Endothelial cell of umbilical vein (primary cell): ENCODE data around the gene MAML3. TPM values are rescaled to one million over a fixed set of nuclear protein-coding genes. Genes with fewer than 3 reads are reported as not detected.

Experiments
- Bru-seq: library from RNA; stranded (reverse); fragments of 400-500 nt; gene quantifications from one replicate; lab custom pipeline; 2021; lab: Mats Ljungman, UMichigan
- BruChase-seq, 2 experiments: library from RNA; stranded (reverse); fragments of 400-500 nt; gene quantifications; one replicate each; lab custom pipeline; 2021; lab: Mats Ljungman, UMichigan
- BruUV-seq: library from RNA; stranded (reverse); fragments of 400-500 nt; replicated peaks from 2 replicates; lab custom pipeline; 2021; lab: Mats Ljungman, UMichigan
- CTCF ChIA-PET: fragments of 300-600, 350-600 bp; sonication (Branson Sonifier 250); formaldehyde crosslinking; loops from one replicate; lab custom pipeline; 2021; ENCODE audit warnings: antibody characterized with exemption, inconsistent platforms; lab: Charles Lee
- POLR2A ChIA-PET: fragments of 300-600, 350-600 bp; sonication (Branson Sonifier 250); formaldehyde crosslinking; loops from one replicate; lab custom pipeline; 2021; ENCODE audit warnings: antibody characterized with exemption, inconsistent platforms; lab: Charles Lee
- DNase-seq: peaks from one replicate; pipeline ENCODE4 v3.0.0-alpha.2; 2011; ENCODE audit warnings: low read depth, low spot score
- FAIRE-seq: peaks from 2 replicates; lab custom pipeline; 2011; peaks lifted over from hg19 to GRCh38; lab: Jason Lieb, UNC
- H2AFZ ChIP-seq: 2 replicates; pipeline ENCODE4 v1.6.0; 2012; ENCODE audit warnings: low read depth, low read length, control low read depth, inconsistent platforms
- H3K27ac ChIP-seq: 2 replicates; pipeline ENCODE4 v1.5.1; 2011; ENCODE audit warnings: low read depth, mild to moderate bottlenecking, control low read depth, low read length, moderate library complexity; ENCODE audit not compliant: insufficient read depth
- H3K27me3 ChIP-seq, 2 experiments: 2 replicates each; pipeline versions ENCODE4 v1.6.0 to v1.6.1; 2011; ENCODE audit warnings: low read length in 2 of 2, mixed read lengths in 1 of 2; ENCODE audit not compliant: control insufficient read depth in 2 of 2, insufficient read depth in 2 of 2
- H3K36me3 ChIP-seq, 2 experiments: 2 replicates in 1 of 2; 3 replicates in 1 of 2; pipeline ENCODE4 v1.5.1; 2011; ENCODE audit warnings: low read length in 2 of 2, mild to moderate bottlenecking in 1 of 2, moderate library complexity in 1 of 2; ENCODE audit not compliant: control insufficient read depth in 2 of 2, insufficient read depth in 2 of 2; ENCODE audit errors: extremely low read depth in 1 of 2
- H3K4me1 ChIP-seq: 3 replicates; pipeline ENCODE4 v1.5.1; 2011; ENCODE audit warnings: mild to moderate bottlenecking, low read length; ENCODE audit not compliant: control insufficient read depth, insufficient read depth; ENCODE audit errors: extremely low read depth
- H3K4me2 ChIP-seq: 2 replicates; pipeline ENCODE4 v1.6.1; 2011; ENCODE audit warnings: low read length, control low read depth, mixed read lengths; ENCODE audit not compliant: insufficient read depth
- H3K4me3 ChIP-seq, 3 experiments: fragments of 200-600 bp in 1 of 3; sonication (generic), shearing (Covaris generic) in 1 of 3; replicated peaks in 1 of 3; 2 replicates each; pipeline ENCODE4 v1.5.1; 2011 to 2016; ENCODE audit warnings: control low read depth in 3 of 3, low read length in 3 of 3, mild to moderate bottlenecking in 2 of 3, inconsistent platforms in 1 of 3, low read depth in 1 of 3, moderate library complexity in 1 of 3; ENCODE audit not compliant: insufficient read depth in 1 of 3
- H3K79me2 ChIP-seq: 2 replicates; pipeline ENCODE4 v1.6.0; 2012; ENCODE audit warnings: low read length, inconsistent platforms; ENCODE audit not compliant: control insufficient read depth, insufficient read depth
- H3K9ac ChIP-seq: replicated peaks from 2 replicates; pipeline ENCODE3; 2011; ENCODE audit warnings: low read length, control low read depth; ENCODE audit not compliant: insufficient read depth; ENCODE audit errors: extremely low read depth
- H3K9me1 ChIP-seq: replicated peaks from 3 replicates; pipeline ENCODE4 v1.6.0; 2011; ENCODE audit warnings: mild to moderate bottlenecking, low read length; ENCODE audit not compliant: control insufficient read depth, insufficient read depth; ENCODE audit errors: extremely low read depth
- H3K9me3 ChIP-seq: replicated peaks from 2 replicates; pipeline ENCODE4 v1.5.1; 2012; ENCODE audit warnings: low read length, inconsistent platforms; ENCODE audit not compliant: control insufficient read depth, insufficient read depth
- H4K20me1 ChIP-seq: replicated peaks from 2 replicates; pipeline ENCODE3; 2011; ENCODE audit warnings: mild to moderate bottlenecking, low read length; ENCODE audit not compliant: control insufficient read depth, insufficient read depth; ENCODE audit errors: extremely low read depth
- EZH2 ChIP-seq: IDR thresholded peaks from 2 replicates; pipeline ENCODE4 v1.6.1; 2012; ENCODE audit warnings: borderline replicate concordance, low read depth, mild to moderate bottlenecking, moderate library complexity, low read length, inconsistent platforms; ENCODE audit not compliant: severe bottlenecking
- FOS ChIP-seq: IDR thresholded peaks from 2 replicates; pipeline ENCODE4 v1.6.1; 2011; ENCODE audit warnings: mild to moderate bottlenecking, low read length, moderate library complexity, borderline replicate concordance; ENCODE audit not compliant: insufficient read depth
- GATA2 ChIP-seq: IDR thresholded peaks from 2 replicates; pipeline ENCODE4 v1.7.0; 2011; ENCODE audit warnings: low read depth, mild to moderate bottlenecking, moderate library complexity, mixed read lengths, low read length; ENCODE audit not compliant: insufficient read length, insufficient read depth
- JUN ChIP-seq: IDR thresholded peaks from 2 replicates; pipeline ENCODE4 v1.6.1; 2011; ENCODE audit warnings: borderline replicate concordance, low read depth; ENCODE audit not compliant: insufficient read length, insufficient read depth
- MYC ChIP-seq: IDR thresholded peaks from one replicate; pipeline ENCODE4 v1.6.1; 2011; ENCODE audit warnings: mild to moderate bottlenecking, low read depth, low read length
- POLR2A ChIP-seq: IDR thresholded peaks from 2 replicates; pipeline ENCODE4 v1.6.1; 2012; ENCODE audit warnings: low read depth, mild to moderate bottlenecking, control low read depth, low read length
- POLR2AphosphoS5 ChIP-seq: IDR thresholded peaks from 2 replicates; pipeline ENCODE4 v1.6.1; 2012; ENCODE audit warnings: low read depth, mild to moderate bottlenecking, control low read depth, low read length, moderate library complexity; ENCODE audit not compliant: insufficient read depth
- dilution Hi-C: fragments of 300-500 bp; cut with MboI; formaldehyde crosslinking; loops from one replicate; pipeline ENCODE4 v1.15.0; 2019; ENCODE audit warnings: low sequenced_read_pairs; ENCODE audit not compliant: extremely low pct_ligation_motif_present
- intact Hi-C: fragments of 100-400 bp; cut with micrococcal nuclease; formaldehyde crosslinking; loops from one replicate; pipeline ENCODE4 v1.10.0; 2022
- long read RNA-seq: library from polyadenylated mRNA; stranded (forward); transcript quantifications from one replicate; pipeline ENCODE4 v2.0.0, GENCODE V29; 2021
- polyA minus RNA-seq, 3 experiments: library from RNA; depleted of rRNA, polyadenylated mRNA; stranded (reverse); fragments of >200 nt; gene quantifications; 1 replicate in 1 of 3; 2 replicates in 2 of 3; pipeline ENCODE4 v1.2.3, GENCODE V29; 2011
- polyA plus RNA-seq, 4 experiments: library from polyadenylated mRNA; depleted of rRNA in 3 of 4; stranded (reverse) in 3 of 4; unstranded in 1 of 4; fragments of >200 nt; gene quantifications; 2 replicates each; pipeline versions ENCODE4 v1.2.1 to v1.2.3, GENCODE V29; 2011 to 2012; ENCODE audit warnings: missing spikeins in 1 of 4
- total RNA-seq: library from RNA; stranded (reverse); gene quantifications from 2 replicates; pipeline ENCODE4 v1.2.3, GENCODE V29; 2021
- TF ChIP-seq, protein P1 (sequence below), 2 donors: IDR thresholded peaks; 1 replicate in 1 of 2; 2 replicates in 1 of 2; pipeline ENCODE4 v1.5.1; 2011; ENCODE audit warnings: low read length in 2 of 2, mild to moderate bottlenecking in 2 of 2, moderate library complexity in 2 of 2, control low read depth in 1 of 2, inconsistent platforms in 1 of 2, low read depth in 1 of 2; ENCODE audit not compliant: insufficient read depth in 1 of 2; ENCODE audit errors: extremely low read depth in 1 of 2
- TF ChIP-seq, protein P2 (sequence below): IDR thresholded peaks from 2 replicates; pipeline ENCODE4 v1.6.1; 2011; ENCODE audit not compliant: insufficient read depth, insufficient read length

Gene MAML3
- total RNA-seq (20.1 and 20.3 TPM in 2 replicates), polyA plus RNA-seq (13.1 and 14.0 TPM in 2 replicates), polyA minus RNA-seq (24.5 and 26.5 TPM in 2 replicates), Bru-seq, nascent RNA (percentile 87 among the genes with signal in this experiment), BruChase-seq, experiment 1, labeled RNA remaining after a 6-hour chase (percentile 77 among the genes with signal in this experiment), BruChase-seq, experiment 2, labeled RNA remaining after a 2-hour chase (percentile 84 among the genes with signal in this experiment)
- 11.6 TPM in 2 replicates for polyA plus RNA-seq (2011; cell fraction: cytosol; rRNA removed)
- polyA plus RNA-seq (2011; cell fraction: nucleus; rRNA removed) = 21.1 and 27.4 TPM in 2 replicates
- 8.1 and 10.2 TPM in 2 replicates for polyA plus RNA-seq (2012)
- polyA minus RNA-seq (2011; cell fraction: cytosol; rRNA and poly(A)+ RNA removed) = 1.1 TPM
- 55.7 and 61.8 TPM in 2 replicates for polyA minus RNA-seq (2011; cell fraction: nucleus; rRNA and poly(A)+ RNA removed)
- long read RNA-seq, partial matches to known transcripts = 2 of 25 reads
- long read RNA-seq, other reads (novel, unspliced or antisense) = 23 of 25 reads

DNA sequence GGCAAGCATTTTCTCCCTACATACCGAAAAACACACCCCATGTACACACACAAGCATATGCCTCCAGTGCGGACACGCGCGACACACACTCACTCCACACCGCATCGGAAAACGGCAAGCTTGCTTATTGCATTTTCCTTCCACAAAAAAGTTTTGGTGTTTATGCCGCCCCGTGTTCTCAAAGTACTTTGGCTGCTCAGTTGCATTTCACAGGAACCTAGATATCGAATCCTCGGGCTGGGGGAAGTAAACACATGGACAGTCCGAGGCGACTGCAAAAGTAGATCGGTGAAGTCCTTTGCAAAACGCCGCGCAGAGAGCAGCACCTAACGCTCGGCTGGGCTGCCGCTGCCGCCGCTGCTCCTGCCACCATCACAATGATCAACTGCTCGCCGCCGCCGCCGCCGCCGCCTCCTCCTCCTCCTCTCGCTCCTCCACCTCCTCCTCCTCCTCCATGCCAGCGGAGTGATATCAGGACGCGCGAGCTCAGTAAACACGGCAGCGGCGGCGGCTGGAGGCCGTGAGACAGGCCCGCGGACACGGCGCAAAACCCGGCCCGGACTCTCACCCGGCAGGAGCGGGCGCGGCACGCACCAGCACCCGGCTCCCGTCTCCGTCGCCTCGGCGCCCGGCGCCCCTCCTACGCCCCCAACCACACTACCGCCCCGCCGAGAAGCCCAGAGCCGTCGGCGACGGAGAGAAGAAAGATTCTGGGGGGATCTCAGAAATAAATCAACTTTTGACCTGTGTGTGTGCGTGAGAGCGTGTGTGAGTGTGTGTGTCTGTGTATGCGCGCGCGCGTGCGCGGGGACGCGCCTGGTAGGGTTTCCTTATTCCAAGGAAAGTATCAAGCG lies at the start of gene MAML3:
MAML3 (minus strand) TSS at position 467 of the 854 bp plus-strand sequence. CDS start 857 bp downstream, outside the sequence.
- Histone ChIP-seq H2AFZ (peak within 1 kb of the TSS; percentile 68), H3K36me3 (no peaks in the 10 kb centered on the region), H3K9me1 (no peaks in the 10 kb centered on the region), H3K27ac (peak within 1 kb of the TSS; percentile 99), H3K4me3 (peak within 1 kb of the TSS; percentile 64 to 91 (median 67)), H3K27me3 (no peaks in the 10 kb centered on the region), H3K4me2 (peak within 1 kb of the TSS; percentile 95), H3K79me2 (peaks cover 29% of the 10 kb centered on the region), H3K9me3 (no peaks in the 10 kb centered on the region), H3K4me1 (peaks cover 10% of the 10 kb centered on the region), H4K20me1 (no peaks in the 10 kb centered on the region), H3K9ac (peak within 1 kb of the TSS; percentile 99)
- dilution Hi-C loops = no loop called here
- TF ChIP-seq, protein P1, sequence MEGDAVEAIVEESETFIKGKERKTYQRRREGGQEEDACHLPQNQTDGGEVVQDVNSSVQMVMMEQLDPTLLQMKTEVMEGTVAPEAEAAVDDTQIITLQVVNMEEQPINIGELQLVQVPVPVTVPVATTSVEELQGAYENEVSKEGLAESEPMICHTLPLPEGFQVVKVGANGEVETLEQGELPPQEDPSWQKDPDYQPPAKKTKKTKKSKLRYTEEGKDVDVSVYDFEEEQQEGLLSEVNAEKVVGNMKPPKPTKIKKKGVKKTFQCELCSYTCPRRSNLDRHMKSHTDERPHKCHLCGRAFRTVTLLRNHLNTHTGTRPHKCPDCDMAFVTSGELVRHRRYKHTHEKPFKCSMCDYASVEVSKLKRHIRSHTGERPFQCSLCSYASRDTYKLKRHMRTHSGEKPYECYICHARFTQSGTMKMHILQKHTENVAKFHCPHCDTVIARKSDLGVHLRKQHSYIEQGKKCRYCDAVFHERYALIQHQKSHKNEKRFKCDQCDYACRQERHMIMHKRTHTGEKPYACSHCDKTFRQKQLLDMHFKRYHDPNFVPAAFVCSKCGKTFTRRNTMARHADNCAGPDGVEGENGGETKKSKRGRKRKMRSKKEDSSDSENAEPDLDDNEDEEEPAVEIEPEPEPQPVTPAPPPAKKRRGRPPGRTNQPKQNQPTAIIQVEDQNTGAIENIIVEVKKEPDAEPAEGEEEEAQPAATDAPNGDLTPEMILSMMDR (IDR thresholded peaks at IDR 0.05; ENCODE audit: extremely low read depth in 1 of 2, insufficient read depth in 1 of 2, low read depth in 1 of 2, low read length in 2 of 2) = no peak
- TF ChIP-seq POLR2AphosphoS5 = peak; percentile 89
- TF ChIP-seq FOS = peak; percentile 16
- TF ChIP-seq GATA2 = no peak
- TF ChIP-seq, protein P2, sequence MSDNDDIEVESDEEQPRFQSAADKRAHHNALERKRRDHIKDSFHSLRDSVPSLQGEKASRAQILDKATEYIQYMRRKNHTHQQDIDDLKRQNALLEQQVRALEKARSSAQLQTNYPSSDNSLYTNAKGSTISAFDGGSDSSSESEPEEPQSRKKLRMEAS = no peak
- TF ChIP-seq MYC = peak; percentile 18
- peak; percentile 53 for TF ChIP-seq POLR2A
- no peak for TF ChIP-seq EZH2
- no peak for TF ChIP-seq JUN
- peak; percentile 95 for DNase-seq
- POLR2A ChIA-PET = interaction anchor here (0.7 to 1.4 kb wide), 9 partner anchors 16 to 414 kb away, joined by 3 to 5 read pairs (median 3); no protein-coding TSS in a partner anchor
- intact Hi-C loops = loop anchor here (1.0 to 5.0 kb wide), 4 partner anchors 69 to 263 kb away; partner anchors contain the start of gene SCOC
- TSS peak; percentile 59 for BruUV-seq
- FAIRE-seq = peak; percentile 83
- CTCF ChIA-PET = interaction anchor here (0.6 to 5.1 kb wide), 14 partner anchors 9 to 421 kb away, joined by 3 to 65 read pairs (median 6); no protein-coding TSS in a partner anchor
